Adipose tissue (tissue), 3 donors: ENCODE measurements around the gene ARHGAP26. TPM values are rescaled to one million over a fixed set of nuclear protein-coding genes. Genes with fewer than 3 reads are reported as not detected.

Experiments used
- H3K27ac ChIP-seq: one replicate; pipeline ENCODE4 v1.5.1; 2013; ENCODE audit warnings: low read depth, low read length
- WGBS, 3 donors: extraction: QIAGEN DNeasy Blood & Tissue Kit; methylation state at CpG; one replicate each; pipeline ENCODE4 v1.1.7; 2013; 5-methylcytosine and 5-hydroxymethylcytosine counted together
- polyA plus RNA-seq, 3 donors: library from polyadenylated mRNA; stranded (reverse); fragments of 200-250 nt; gene quantifications; one replicate each; pipeline ENCODE4 v1.2.3, GENCODE V29; 2013
- donor health status: healthy with polysubstance abuse.
- donor health status: Bipolar disorder and iron deficiency.
- donor health status: healthy.

Gene ARHGAP26
- polyA plus RNA-seq, 3 donors = 2.3 to 8.3 (median 6.5) TPM

- no peak overlapping the region for H3K27ac ChIP-seq
- WGBS, 3 donors = 59 to 75% (median 66%) methylated on average over 7 of the region's 7 CpGs
These were observed 293.2 kb downstream of the ARHGAP26 start for GRCh38 chr5:143063175-143063970.

DNA sequence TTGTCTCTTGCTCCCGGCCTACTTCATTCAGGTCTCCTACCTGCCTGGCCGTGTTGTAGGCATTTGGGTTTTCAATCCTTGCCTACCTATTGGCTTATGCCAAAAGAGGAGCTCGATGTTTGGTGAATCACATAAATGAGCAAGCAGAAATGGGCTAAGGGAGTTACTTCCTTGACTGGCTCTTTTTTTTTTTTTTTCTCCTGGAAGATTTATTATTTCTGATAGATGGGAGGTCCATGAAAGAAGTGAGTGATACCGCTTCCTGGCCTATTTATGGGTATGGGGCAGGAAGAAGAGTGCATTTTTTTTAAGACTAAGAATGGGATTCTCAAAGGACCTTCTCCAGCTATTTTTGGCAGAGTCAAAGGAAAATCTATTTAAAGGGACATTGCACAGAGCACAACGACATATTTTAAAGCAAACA, 294.1 kb downstream of the ARHGAP26 start:
- 26 to 60% (median 29%) methylated on average over 5 of the region's 5 CpGs for WGBS, 3 donors

GRCh38 chr5:143064676-143065075, 294.5 kb downstream of the ARHGAP26 start:
- H3K27ac ChIP-seq = no peak overlapping the region
- 24 to 79% (median 28%) methylated on average over 2 of the region's 2 CpGs for WGBS, 3 donors

More for the DNA sequence above, 294.1 kb downstream of the ARHGAP26 start:
- H3K27ac ChIP-seq = no peak overlapping the region

- no peak overlapping the region for H3K27ac ChIP-seq
- WGBS, 3 donors = 58 to 82% (median 63%) methylated on average over 10 of the region's 10 CpGs
These were observed 295.2 kb downstream of the ARHGAP26 start for GRCh38 chr5:143065185-143065965.

DNA sequence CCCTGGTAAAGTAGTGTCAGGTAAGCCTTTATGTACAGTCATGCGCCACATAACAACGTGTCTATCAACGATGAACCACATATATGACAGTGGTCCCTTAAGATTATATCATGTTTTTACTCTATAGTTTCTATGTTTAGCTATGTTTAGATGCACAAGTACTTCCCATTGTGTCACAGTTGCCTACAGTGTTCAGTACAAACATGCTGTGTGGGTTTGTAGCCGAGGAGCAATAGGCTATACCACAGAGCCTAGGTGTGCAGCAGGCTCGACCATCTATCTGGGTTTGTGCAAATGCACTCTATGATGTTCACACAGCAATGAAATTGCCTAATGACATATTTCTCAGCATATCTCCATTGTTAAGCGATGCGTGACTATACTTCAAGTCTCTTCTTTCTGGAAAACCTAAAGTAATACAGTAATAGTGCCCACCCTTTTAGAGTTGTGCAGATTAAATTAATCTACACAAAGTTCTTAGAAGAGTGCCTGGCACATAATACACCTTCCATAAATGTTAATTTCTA, 295.9 kb downstream of the ARHGAP26 start:
- WGBS, 3 donors = 92 to 97% (median 94%) methylated on average over 7 of the region's 7 CpGs
- no peak overlapping the region for H3K27ac ChIP-seq

GRCh38 chr5:143066556-143067281, 296.5 kb downstream of the ARHGAP26 start:
- 25 to 72% (median 31%) methylated on average over 8 of the region's 8 CpGs for WGBS, 3 donors

DNA sequence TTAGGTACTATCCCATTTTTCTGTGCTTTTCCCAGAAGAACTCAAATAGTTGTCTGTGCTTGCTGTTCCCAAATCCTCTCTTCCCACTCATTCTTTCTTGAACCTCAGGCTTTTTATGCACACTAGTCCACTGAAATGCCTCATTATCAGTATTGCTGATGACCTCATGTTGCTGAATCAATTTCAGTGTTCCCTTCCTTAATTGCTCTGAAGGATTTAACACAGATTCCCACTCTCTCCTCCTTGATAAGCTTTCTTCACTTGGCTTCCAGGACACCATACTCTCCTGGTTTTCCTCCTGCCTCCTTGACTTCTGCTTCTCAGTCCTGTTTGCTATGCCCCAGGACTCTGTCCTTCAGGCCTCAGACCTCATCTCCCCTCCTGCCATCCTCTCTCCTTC, 298.5 kb downstream of the ARHGAP26 start:
- H3K27ac ChIP-seq = no peak overlapping the region

More at GRCh38 chr5:143066556-143067281, 296.5 kb downstream of the ARHGAP26 start:
- no peak overlapping the region for H3K27ac ChIP-seq

DNA sequence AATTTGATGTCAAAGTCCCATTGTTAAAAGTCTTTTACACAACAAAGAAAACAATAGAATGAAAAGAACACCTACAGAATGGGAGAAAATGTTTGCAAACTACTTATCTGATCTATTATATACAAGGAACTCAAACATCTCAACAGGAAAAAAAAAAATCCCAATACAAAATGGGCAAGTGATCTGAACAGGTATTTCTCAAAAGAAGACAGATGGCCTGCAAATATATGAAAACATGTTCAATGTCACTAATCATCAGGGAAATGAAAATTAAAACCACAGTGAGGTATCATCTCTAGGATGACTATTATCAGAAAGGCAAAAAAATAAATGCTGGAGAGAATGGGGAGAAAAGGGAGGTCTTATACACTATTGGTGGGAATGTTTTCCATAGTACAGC, 301.8 kb downstream of the ARHGAP26 start:
- H3K27ac ChIP-seq = no peak overlapping the region

DNA sequence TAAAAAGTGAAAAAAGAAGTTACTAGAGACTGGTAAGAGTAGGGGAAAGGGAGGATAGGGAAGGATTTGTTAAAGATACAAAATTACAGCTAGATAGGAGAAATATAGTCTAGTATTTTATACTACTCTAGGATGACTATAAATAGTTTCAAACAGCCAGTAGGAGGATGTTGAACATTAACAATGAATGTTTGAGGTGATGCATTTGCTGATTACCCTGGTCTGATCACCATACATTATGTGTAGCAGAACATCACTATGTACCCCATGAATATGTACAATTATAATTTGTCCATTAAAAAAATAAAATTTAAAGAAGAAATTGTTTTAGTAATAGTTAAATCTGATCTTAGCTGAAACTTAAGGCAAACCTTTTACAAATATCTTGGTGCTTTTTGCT, 302.6 kb downstream of the ARHGAP26 start:
- H3K27ac ChIP-seq = no peak overlapping the region

DNA sequence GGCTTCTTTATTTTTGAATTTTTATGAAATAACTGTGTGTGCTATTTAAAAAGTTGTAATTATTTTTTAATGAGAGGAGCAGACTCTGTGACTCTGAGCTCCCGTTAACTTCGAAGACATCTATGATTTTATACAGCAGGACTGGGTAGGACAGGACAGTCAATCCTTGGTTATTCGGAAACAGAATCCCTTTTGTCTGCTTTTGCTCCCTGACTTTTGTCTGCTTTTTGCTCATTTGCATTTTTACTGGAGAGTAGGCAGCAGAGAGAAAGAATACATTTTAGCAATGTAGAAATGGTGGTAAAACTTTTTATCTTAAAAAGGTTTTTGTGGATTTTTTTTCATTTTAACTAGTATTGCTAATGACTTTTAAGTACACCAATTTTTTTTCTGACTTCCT, 303.6 kb downstream of the ARHGAP26 start:
- WGBS, 3 donors = 84 to 95% (median 91%) methylated on average over 3 of the region's 3 CpGs
- no peak overlapping the region for H3K27ac ChIP-seq

GRCh38 chr5:143074414-143074996, 304.3 kb downstream of the ARHGAP26 start:
- no peak overlapping the region for H3K27ac ChIP-seq

DNA sequence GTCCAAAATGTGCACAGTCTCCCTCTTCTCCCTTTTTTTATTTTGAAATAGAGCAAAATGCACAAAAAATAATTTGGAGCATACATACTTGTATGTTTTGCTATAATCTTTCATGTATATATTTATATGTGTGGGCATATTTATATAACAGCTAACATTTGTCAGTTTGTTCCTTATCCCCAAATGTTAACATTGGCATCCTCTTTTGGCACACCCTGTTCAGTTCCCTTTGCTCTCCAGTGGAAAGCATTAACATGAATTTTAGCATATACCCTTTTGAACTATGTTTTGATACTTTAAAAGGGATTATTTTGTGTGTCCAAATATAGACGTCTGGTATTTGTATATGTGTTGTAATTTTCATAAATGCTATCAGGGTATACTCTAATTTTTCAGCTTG, 306.2 kb downstream of the ARHGAP26 start:
- no peak overlapping the region for H3K27ac ChIP-seq
- 80 to 89% (median 81%) methylated on average over 1 of the region's 1 CpG for WGBS, 3 donors

More at GRCh38 chr5:143074414-143074996, 304.3 kb downstream of the ARHGAP26 start:
- 68 to 88% (median 79%) methylated on average over 1 of the region's 1 CpG for WGBS, 3 donors

- H3K27ac ChIP-seq = no peak overlapping the region
- 94 to 96% (median 96%) methylated on average over 6 of the region's 6 CpGs for WGBS, 3 donors
These were observed 307.4 kb downstream of the ARHGAP26 start for GRCh38 chr5:143077453-143078103.

- H3K27ac ChIP-seq = no peak overlapping the region
- 72 to 74% (median 72%) methylated on average over 5 of the region's 5 CpGs for WGBS, 3 donors
These were observed 308.1 kb downstream of the ARHGAP26 start for GRCh38 chr5:143078313-143078712.

- H3K27ac ChIP-seq = no peak overlapping the region
- WGBS, 3 donors = 99 to 100% (median 100%) methylated on average over 2 of the region's 2 CpGs
These were observed 308.8 kb downstream of the ARHGAP26 start for GRCh38 chr5:143078971-143079370.

- WGBS, 3 donors = 97 to 98% (median 98%) methylated on average over 2 of the region's 2 CpGs
These were observed 310.2 kb downstream of the ARHGAP26 start for GRCh38 chr5:143080407-143080806.

GRCh38 chr5:143080982-143081381, 310.8 kb downstream of the ARHGAP26 start:
- H3K27ac ChIP-seq = no peak overlapping the region
- 95 to 100% (median 98%) methylated on average over 1 of the region's 1 CpG for WGBS, 3 donors

More at GRCh38 chr5:143080407-143080806, 310.2 kb downstream of the ARHGAP26 start:
- H3K27ac ChIP-seq = no peak overlapping the region

GRCh38 chr5:143083006-143083405, 312.8 kb downstream of the ARHGAP26 start:
- WGBS, 3 donors = 70 to 88% (median 76%) methylated on average over 9 of the region's 9 CpGs
- no peak overlapping the region for H3K27ac ChIP-seq
